ENCODE results near the gene CHKA. TPM values are rescaled to one million over a fixed set of nuclear protein-coding genes. Genes with fewer than 3 reads are reported as not detected.

CHKA gene
- total and polyA plus RNA-seq, 2 experiments from 2014 or later, result 3.6 to 4.2 TPM

GRCh38 chr11:68056317-68057285, 64.6 kb downstream of the CHKA start:
- in situ Hi-C loops (cut with MboI), result no loop called here
- Histone ChIP-seq H3K4me3 (no peak overlapping the region), H4K20me1 (ENCODE audit: insufficient read depth) (no peaks in the 10 kb centered on the region), H2AFZ (no peak overlapping the region), H3K4me1 (ENCODE audit: insufficient read depth) (no peaks in the 10 kb centered on the region), H3K9me2 (ENCODE audit: insufficient read depth) (no peaks in the 10 kb centered on the region), H3F3A (ENCODE audit: insufficient read depth) (peaks cover 17% of the 10 kb centered on the region), H3K79me2 (ENCODE audit: insufficient read depth) (no peaks in the 10 kb centered on the region), H3K27ac (no peak overlapping the region), H3K9ac (no peak overlapping the region), H3K27me3 (replicated peaks; ENCODE audit: insufficient read depth) (no peaks in the 10 kb centered on the region), H3K4me2 (ENCODE audit: unreplicated experiment) (no peak overlapping the region), H3K36me3 (ENCODE audit: low read depth) (no peaks in the 10 kb centered on the region), H3K9me3 (ENCODE audit: low read depth) (no peaks in the 10 kb centered on the region)
- DNase-seq, result no peak
- TF ChIP-seq EZH2 (IDR thresholded peaks at IDR 0.05; ENCODE audit: insufficient read depth, poor library complexity, severe bottlenecking) (no peak), EZH2phosphoT487 (IDR thresholded peaks at IDR 0.05; ENCODE audit: insufficient read depth, low read depth) (no peak)
- 91% methylated on average over 12 of the region's 12 CpGs for WGBS, 2 experiments (ENCODE audit: low coverage in 1 of 2, low lambda C conversion rate in 2 of 2, missing lambda C conversion rate in 2 of 2)

DNA sequence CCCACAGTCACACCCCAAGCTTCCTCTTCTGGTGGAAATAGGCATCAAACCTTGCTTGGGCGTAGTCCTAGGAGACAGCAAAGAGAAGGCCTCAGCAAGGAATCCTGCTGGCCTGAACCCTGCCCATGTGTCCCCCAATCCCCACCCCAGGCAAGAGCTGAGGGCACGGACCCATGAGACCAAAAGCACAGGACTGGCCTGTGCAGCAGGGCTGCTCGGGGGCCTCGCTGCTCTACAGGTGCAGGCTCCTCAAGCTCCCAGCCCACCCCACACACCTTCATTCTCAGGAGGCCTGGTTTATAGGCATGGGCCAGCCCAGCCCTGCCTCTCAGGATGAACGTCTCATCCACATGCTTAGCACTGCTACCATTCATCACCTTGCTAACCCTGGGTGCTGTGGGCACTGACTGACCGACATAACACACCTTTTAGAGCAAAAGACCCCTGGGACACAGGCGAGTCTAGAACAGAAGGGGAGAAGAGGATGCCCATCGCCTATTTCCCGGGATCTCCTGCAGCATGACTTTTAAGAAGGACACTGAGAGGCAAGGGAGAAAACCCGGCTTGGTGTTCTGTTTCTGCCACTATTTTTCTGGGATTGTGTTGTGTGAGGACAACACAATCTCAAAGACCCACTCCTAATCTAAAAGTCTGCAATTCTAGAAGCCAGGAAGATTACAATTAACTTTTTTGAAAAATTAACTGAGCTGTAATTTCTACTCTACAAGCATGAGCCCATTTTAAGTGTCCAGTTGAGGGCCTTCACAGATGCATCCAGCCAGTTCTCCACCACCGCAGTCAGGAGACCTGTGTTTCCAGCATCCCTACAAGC, 67.0 kb downstream of the CHKA start:
- H3K9me3 ChIP-seq (ENCODE audit: low read depth), result no peaks in the 10 kb centered on the region
- no peaks in the 10 kb centered on the region for H3K27me3 ChIP-seq (replicated peaks; ENCODE audit: insufficient read depth)
- H3K27ac ChIP-seq, result no peak overlapping the region
- WGBS, 2 experiments (ENCODE audit: low coverage in 1 of 2, low lambda C conversion rate in 2 of 2, missing lambda C conversion rate in 2 of 2), result 75% methylated on average over 11 of the region's 11 CpGs
- H3K4me3 ChIP-seq, result no peak overlapping the region
- no peak for DNase-seq
- in situ Hi-C loops (cut with MboI), result no loop called here
- H4K20me1 ChIP-seq (ENCODE audit: insufficient read depth), result no peaks in the 10 kb centered on the region
- no peak overlapping the region for H2AFZ ChIP-seq
- no peak for TF ChIP-seq EZH2phosphoT487 (IDR thresholded peaks at IDR 0.05; ENCODE audit: insufficient read depth, low read depth)
- TF ChIP-seq EZH2 (IDR thresholded peaks at IDR 0.05; ENCODE audit: insufficient read depth, poor library complexity, severe bottlenecking), result no peak
- no peak overlapping the region for H3K9ac ChIP-seq
- H3K4me1 ChIP-seq (ENCODE audit: insufficient read depth), result no peaks in the 10 kb centered on the region
- H3K79me2 ChIP-seq (ENCODE audit: insufficient read depth), result no peaks in the 10 kb centered on the region
- H3K36me3 ChIP-seq (ENCODE audit: low read depth), result no peaks in the 10 kb centered on the region
- H3K9me2 ChIP-seq (ENCODE audit: insufficient read depth), result no peaks in the 10 kb centered on the region
- no peak overlapping the region for H3K4me2 ChIP-seq (ENCODE audit: unreplicated experiment)
- peaks cover 17% of the 10 kb centered on the region for H3F3A ChIP-seq (ENCODE audit: insufficient read depth)

DNA sequence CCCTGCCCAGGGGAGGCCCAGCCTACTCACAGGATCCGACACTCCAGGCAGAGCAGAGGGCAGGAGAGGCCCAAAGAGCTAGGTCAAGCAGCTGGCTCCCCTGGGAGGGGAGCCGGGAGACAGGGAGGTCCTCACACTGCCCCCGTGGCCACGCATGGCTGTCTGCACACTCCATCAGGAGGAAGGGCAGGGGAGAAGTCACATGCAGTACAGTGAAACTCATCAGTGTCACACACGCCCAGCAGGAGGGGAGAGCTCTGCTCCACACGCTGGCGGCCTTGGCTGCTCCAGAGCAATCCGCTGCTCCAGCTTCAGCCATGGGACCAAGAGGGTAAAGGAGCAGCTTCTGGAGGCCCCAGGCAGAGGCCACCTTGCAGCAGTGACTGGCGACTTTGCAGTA, 68.1 kb downstream of the CHKA start:
- H3K4me2 ChIP-seq (ENCODE audit: unreplicated experiment), result no peak overlapping the region
- peaks cover 17% of the 10 kb centered on the region for H3F3A ChIP-seq (ENCODE audit: insufficient read depth)
- H3K79me2 ChIP-seq (ENCODE audit: insufficient read depth), result no peaks in the 10 kb centered on the region
- TF ChIP-seq EZH2 (IDR thresholded peaks at IDR 0.05; ENCODE audit: insufficient read depth, poor library complexity, severe bottlenecking), result no peak
- TF ChIP-seq EZH2phosphoT487 (IDR thresholded peaks at IDR 0.05; ENCODE audit: insufficient read depth, low read depth), result no peak
- in situ Hi-C loops (cut with MboI), result no loop called here
- no peak overlapping the region for H2AFZ ChIP-seq
- H3K4me1 ChIP-seq (ENCODE audit: insufficient read depth), result no peaks in the 10 kb centered on the region
- no peak for DNase-seq
- no peaks in the 10 kb centered on the region for H4K20me1 ChIP-seq (ENCODE audit: insufficient read depth)
- WGBS, 2 experiments (ENCODE audit: low coverage in 1 of 2, low lambda C conversion rate in 2 of 2, missing lambda C conversion rate in 2 of 2), result 75% methylated on average over 7 to 9 of the region's 9 CpGs
- H3K9ac ChIP-seq, result no peak overlapping the region
- H3K27ac ChIP-seq, result no peak overlapping the region
- no peaks in the 10 kb centered on the region for H3K9me2 ChIP-seq (ENCODE audit: insufficient read depth)
- H3K36me3 ChIP-seq (ENCODE audit: low read depth), result no peaks in the 10 kb centered on the region
- no peak overlapping the region for H3K4me3 ChIP-seq
- no peaks in the 10 kb centered on the region for H3K9me3 ChIP-seq (ENCODE audit: low read depth)
- H3K27me3 ChIP-seq (replicated peaks; ENCODE audit: insufficient read depth), result no peaks in the 10 kb centered on the region

GRCh38 chr11:68052137-68052873, 68.9 kb downstream of the CHKA start:
- Histone ChIP-seq H3K36me3 (ENCODE audit: low read depth) (no peaks in the 10 kb centered on the region), H3K4me2 (ENCODE audit: unreplicated experiment) (no peak overlapping the region), H3K4me3 (no peak overlapping the region), H3F3A (ENCODE audit: insufficient read depth) (peaks cover 17% of the 10 kb centered on the region), H3K4me1 (ENCODE audit: insufficient read depth) (no peaks in the 10 kb centered on the region), H3K79me2 (ENCODE audit: insufficient read depth) (no peaks in the 10 kb centered on the region), H4K20me1 (ENCODE audit: insufficient read depth) (no peaks in the 10 kb centered on the region), H2AFZ (no peak overlapping the region), H3K9me3 (ENCODE audit: low read depth) (no peaks in the 10 kb centered on the region), H3K9me2 (ENCODE audit: insufficient read depth) (no peaks in the 10 kb centered on the region), H3K9ac (no peak overlapping the region), H3K27me3 (replicated peaks; ENCODE audit: insufficient read depth) (no peaks in the 10 kb centered on the region), H3K27ac (no peak overlapping the region)
- WGBS, 2 experiments (ENCODE audit: low coverage in 1 of 2, low lambda C conversion rate in 2 of 2, missing lambda C conversion rate in 2 of 2), result 86 to 88% methylated on average over 15 of the region's 15 CpGs
- TF ChIP-seq EZH2 (IDR thresholded peaks at IDR 0.05; ENCODE audit: insufficient read depth, poor library complexity, severe bottlenecking), result no peak
- no peak for TF ChIP-seq EZH2phosphoT487 (IDR thresholded peaks at IDR 0.05; ENCODE audit: insufficient read depth, low read depth)
- DNase-seq, result no peak
- in situ Hi-C loops (cut with MboI), result no loop called here
